ENCODE results near the gene JDP2.

JDP2 gene

GRCh38 chr14:75520852-75521251 lies 93.0 kb downstream of the JDP2 start:
- DNase-seq: no peak

GRCh38 chr14:75521415-75522199 lies 93.8 kb downstream of the JDP2 start:
- no peak for DNase-seq

- DNase-seq: no peak
Observed at GRCh38 chr14:75522224-75522982, 94.6 kb downstream of the JDP2 start, which contains the start of gene BATF. TSS of gene BATF (plus strand) at chr14:75522469. CDS start at chr14:75522683, 214 bp downstream.

GRCh38 chr14:75522983-75523318 lies 95.1 kb downstream of the JDP2 start:
- no peak for DNase-seq
